Measurements from ENCODE around the gene DHX8.

Gene DHX8

GRCh38 chr17:43572368-43572980, 88.7 kb downstream of the DHX8 start:
- TF ChIP-seq CTCF (IDR thresholded peaks at IDR 0.05; ENCODE audit: low read depth, low read length), result no peak
- H3K4me3 ChIP-seq (ENCODE audit: low read depth, low read length), result no peak overlapping the region

DNA sequence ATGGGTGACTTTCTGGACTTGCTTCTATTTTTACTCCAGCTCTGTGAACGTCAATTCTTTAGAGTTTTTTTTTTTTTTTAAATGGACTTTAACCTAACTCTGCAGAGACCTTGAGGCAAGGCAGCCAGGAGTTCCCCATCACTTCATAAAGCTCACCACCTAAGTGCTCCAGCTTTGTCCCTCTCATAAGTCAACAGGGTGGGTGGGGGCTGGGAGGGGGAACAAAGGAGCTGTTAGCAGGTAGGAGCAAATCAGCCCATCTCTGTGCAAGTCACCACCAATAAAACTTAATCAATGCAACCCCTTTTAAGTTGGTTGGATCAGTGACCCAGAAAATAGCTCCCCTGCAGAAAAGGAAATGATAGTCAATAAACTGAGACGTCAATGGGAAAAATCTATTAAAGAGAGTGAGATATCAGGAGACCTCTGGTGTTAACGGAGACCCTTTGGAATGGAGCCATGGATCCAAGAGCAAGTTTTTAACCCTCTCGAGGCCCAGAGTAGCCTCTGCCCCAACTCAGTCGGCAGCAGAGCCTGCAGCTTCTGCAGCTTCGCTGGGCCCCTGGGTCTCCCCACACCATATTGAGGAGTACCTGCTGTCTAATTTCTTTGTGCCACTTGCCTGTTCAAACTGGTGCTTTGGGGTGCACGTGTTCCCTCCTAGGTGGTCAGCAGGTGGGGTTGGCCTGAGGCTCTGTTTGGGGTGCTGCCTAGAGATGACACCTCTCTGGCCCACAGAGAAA, 90.0 kb downstream of the DHX8 start:
- TF ChIP-seq CTCF (IDR thresholded peaks at IDR 0.05; ENCODE audit: low read depth, low read length), result no peak
- no peak overlapping the region for H3K4me3 ChIP-seq (ENCODE audit: low read depth, low read length)

- no peak for TF ChIP-seq CTCF (IDR thresholded peaks at IDR 0.05; ENCODE audit: low read depth, low read length)
Measured at GRCh38 chr17:43574348-43574747, 90.6 kb downstream of the DHX8 start.

GRCh38 chr17:43574896-43575525, 91.2 kb downstream of the DHX8 start:
- no peak overlapping the region for H3K4me3 ChIP-seq (ENCODE audit: low read depth, low read length)
- no peak for TF ChIP-seq CTCF (IDR thresholded peaks at IDR 0.05; ENCODE audit: low read depth, low read length)

More at GRCh38 chr17:43574348-43574747, 90.6 kb downstream of the DHX8 start:
- H3K4me3 ChIP-seq (ENCODE audit: low read depth, low read length), result no peak overlapping the region
